HepG2 (cell line): ENCODE data around the gene SPAG7. TPM values are rescaled to one million over a fixed set of nuclear protein-coding genes. Genes with fewer than 3 reads are reported as not detected.

ENCODE experiments used
- ATAC-seq: fragments of 200-7000 bp; cut with Tn5 transposase; 3 replicates; pipeline ENCODE4 v1.9.1; 2020; ENCODE audit warnings: mild to moderate bottlenecking, moderate library complexity
- BruUV-seq: library from RNA; stranded (reverse); fragments of 400-500 nt; replicated peaks from 2 replicates; lab custom pipeline; 2021; lab: Mats Ljungman, UMichigan
- CTCF ChIA-PET: fragments of 300-600 bp; formaldehyde crosslinking; extraction: SDS; loops from one replicate; lab custom pipeline; 2021; ENCODE audit warnings: low total read pairs, inconsistent platforms, low intra/inter-chr PET ratio; lab: Yijun Ruan, JAX
- POLR2A ChIA-PET: fragments of 350-600 bp; sonication (Branson Sonifier 250); formaldehyde crosslinking; loops from one replicate; lab custom pipeline; 2020; ENCODE audit warnings: antibody characterized with exemption, inconsistent platforms; lab: Yijun Ruan, JAX
- DNase-seq: peaks from one replicate; pipeline ENCODE4 v3.0.0-alpha.2; 2015; ENCODE audit warnings: low spot score
- FAIRE-seq: peaks from 3 replicates; lab custom pipeline; 2011; peaks lifted over from hg19 to GRCh38; lab: Jason Lieb, UNC
- H2AFZ ChIP-seq: one replicate; pipeline ENCODE4 v1.6.1; 2011; ENCODE audit warnings: low read length, inconsistent platforms
- H3K27ac ChIP-seq: fragments of 300-600 bp; 3 replicates; pipeline ENCODE4 v1.8.0; 2011; ENCODE audit warnings: mixed run types, mild to moderate bottlenecking, mixed read lengths, low read length, inconsistent platforms; ENCODE audit not compliant: insufficient read depth; ENCODE audit errors: extremely low read length
- H3K27me3 ChIP-seq, 2 experiments: fragments of 200-600 bp in 1 of 2; 2 replicates in 1 of 2; 3 replicates in 1 of 2; pipeline versions ENCODE4 v1.6.0 to v1.8.0; 2011; ENCODE audit warnings: low read length in 2 of 2, mild to moderate bottlenecking in 2 of 2, moderate library complexity in 2 of 2, inconsistent platforms in 1 of 2; ENCODE audit not compliant: insufficient read depth in 2 of 2, control insufficient read depth in 1 of 2
- H3K36me3 ChIP-seq, 2 experiments: fragments of 200-600 bp in 1 of 2; replicated peaks in 1 of 2; 2 replicates in 1 of 2; 3 replicates in 1 of 2; pipeline versions ENCODE4 v1.5.1 to v1.8.0; 2011; ENCODE audit warnings: low read length in 2 of 2, inconsistent platforms in 1 of 2; ENCODE audit not compliant: insufficient read depth in 2 of 2, control insufficient read depth in 1 of 2
- H3K4me1 ChIP-seq: 2 replicates; pipeline ENCODE4 v1.5.1; 2012; ENCODE audit warnings: low read length, inconsistent platforms; ENCODE audit not compliant: insufficient read depth
- H3K4me2 ChIP-seq: 2 replicates; pipeline ENCODE4 v1.6.0; 2011; ENCODE audit warnings: low read depth, low read length, inconsistent platforms
- H3K4me3 ChIP-seq, 3 experiments: fragments of 200-600 bp in 1 of 3; sonication (generic), shearing (Covaris generic) in 1 of 3; replicated peaks in 1 of 3; 2 replicates each; pipeline ENCODE4 v1.5.1; 2011 to 2016; ENCODE audit warnings: low read length in 3 of 3, inconsistent platforms in 2 of 3, low read depth in 2 of 3, mild to moderate bottlenecking in 2 of 3, control low read depth in 1 of 3, mixed read lengths in 1 of 3; ENCODE audit not compliant: insufficient read depth in 1 of 3
- H3K79me2 ChIP-seq: one replicate; pipeline ENCODE4 v1.6.1; 2011; ENCODE audit warnings: low read length, inconsistent platforms; ENCODE audit not compliant: insufficient read depth
- H3K9ac ChIP-seq: 2 replicates; pipeline ENCODE4 v1.6.0; 2011; ENCODE audit warnings: mild to moderate bottlenecking, low read depth, low read length, inconsistent platforms; ENCODE audit not compliant: insufficient read depth
- H3K9me3 ChIP-seq: 2 replicates; pipeline ENCODE4 v1.5.1; 2012; ENCODE audit warnings: mild to moderate bottlenecking, low read length
- H4K20me1 ChIP-seq: 2 replicates; pipeline ENCODE4 v1.6.0; 2011; ENCODE audit warnings: inconsistent platforms, mild to moderate bottlenecking, low read length, moderate library complexity; ENCODE audit not compliant: insufficient read depth
- ATRX ChIP-seq: sonication (generic); formaldehyde crosslinking; IDR thresholded peaks from 2 replicates; pipeline ENCODE4 v1.4.0; 2020; ENCODE audit warnings: missing genetic modification reagents, borderline replicate concordance
- CENPBD1 ChIP-seq: sonication (generic); formaldehyde crosslinking; IDR thresholded peaks from 2 replicates; pipeline ENCODE4 v1.8.0; 2022; ENCODE audit warnings: missing genetic modification reagents, low read depth, mild to moderate bottlenecking, borderline replicate concordance
- DZIP1 ChIP-seq: sonication (generic); formaldehyde crosslinking; IDR thresholded peaks from 2 replicates; pipeline ENCODE4 v1.5.0; 2020; ENCODE audit warnings: mild to moderate bottlenecking, missing genetic modification reagents
- E2F1 ChIP-seq: sonication (generic); formaldehyde crosslinking; IDR thresholded peaks from 2 replicates; pipeline ENCODE4 v1.5.0; 2020; ENCODE audit warnings: missing genetic modification reagents
- KDM3A ChIP-seq: IDR thresholded peaks from 2 replicates; pipeline ENCODE4 v1.6.1; 2018; ENCODE audit warnings: low read depth, missing compliant biosample characterization
- POGK ChIP-seq: sonication (generic); formaldehyde crosslinking; conservative IDR thresholded peaks from 2 replicates; pipeline ENCODE4 v1.8.0; 2022; ENCODE audit warnings: mild to moderate bottlenecking, moderate library complexity, missing genetic modification reagents
- SMARCC2 ChIP-seq: fragments of 450-650 bp; IDR thresholded peaks from 2 replicates; pipeline ENCODE4 v1.6.1; 2017; ENCODE audit warnings: antibody characterized with exemption, mild to moderate bottlenecking
- SP5 ChIP-seq: IDR thresholded peaks from 2 replicates; pipeline ENCODE4 v1.6.1; 2016; ENCODE audit warnings: low read depth, borderline replicate concordance
- TBP ChIP-seq: sonication (generic); formaldehyde crosslinking; IDR thresholded peaks from 2 replicates; pipeline ENCODE4 v1.5.0; 2020; ENCODE audit warnings: missing genetic modification reagents
- ZNF891 ChIP-seq: sonication (generic); formaldehyde crosslinking; IDR thresholded peaks from 2 replicates; pipeline ENCODE4 v1.5.0; 2020; ENCODE audit warnings: mild to moderate bottlenecking, missing genetic modification reagents
- WGBS: methylation state at CpG from one replicate; pipeline ENCODE4 v1.1.6; 2017; ENCODE audit warnings: low lambda C conversion rate; 5-methylcytosine and 5-hydroxymethylcytosine counted together
- in situ Hi-C: cut with HindIII; loops from 2 replicates; pipeline ENCODE4 v1.10.0; 2017; ENCODE audit warnings: low pct_unique_long_range_greater_than_20kb; ENCODE audit not compliant: extremely low pct_ligation_motif_present
- intact Hi-C: fragments of 100-400 bp; cut with micrococcal nuclease; formaldehyde crosslinking; loops from one replicate; pipeline ENCODE4 v1.10.0; 2022; ENCODE audit not compliant: unreplicated experiment
- polyA plus RNA-seq, 8 experiments: library from polyadenylated mRNA; depleted of rRNA in 3 of 8; stranded (reverse) in 7 of 8; unstranded in 1 of 8; fragments of >200 nt; fragmentation: Illumina TruSeq in 4 of 8; extraction: Trizol in 4 of 8; gene quantifications; 2 replicates each; pipeline versions ENCODE4 v1.2.1 to v1.2.3, GENCODE V29; 2011 to 2016; ENCODE audit warnings: low read depth in 4 of 8, missing spikeins in 1 of 8, mixed read lengths in 1 of 8; ENCODE audit not compliant: insufficient read depth in 1 of 8
- total RNA-seq, 5 experiments: library from RNA; depleted of rRNA; stranded (reverse); fragments of >200 nt; fragmentation: Illumina TruSeq; extraction: Trizol; gene quantifications; 2 replicates each; pipeline ENCODE4 v1.2.3, GENCODE V29; 2016; ENCODE audit warnings: low read depth in 1 of 5
- TF ChIP-seq, protein P1 (sequence below): sonication (generic); formaldehyde crosslinking; IDR thresholded peaks from 2 replicates; pipeline ENCODE4 v1.5.0; 2020; ENCODE audit warnings: mild to moderate bottlenecking, missing genetic modification reagents, moderate library complexity
- TF ChIP-seq, protein P2 (sequence below): sonication (generic); formaldehyde crosslinking; IDR thresholded peaks from 2 replicates; pipeline ENCODE4 v1.9.0; 2022; ENCODE audit warnings: missing genetic modification reagents, mild to moderate bottlenecking, borderline replicate concordance

The SPAG7 gene
- total and polyA plus RNA-seq, 2 of the 13 experiments (the other 11 are each of a cell fraction or from before 2014, with no cell fraction given) = 51.0 to 59.0 TPM

- TF ChIP-seq E2F1 (CRISPR knock-in tag) (no peak), SMARCC2 (no peak), ZNF891 (CRISPR knock-in tag) (no peak), POGK (CRISPR knock-in tag) (no peak)
These were observed 9.5 kb downstream of the SPAG7 start (continued) for GRCh38 chr17:4958102-4958501.

DNA sequence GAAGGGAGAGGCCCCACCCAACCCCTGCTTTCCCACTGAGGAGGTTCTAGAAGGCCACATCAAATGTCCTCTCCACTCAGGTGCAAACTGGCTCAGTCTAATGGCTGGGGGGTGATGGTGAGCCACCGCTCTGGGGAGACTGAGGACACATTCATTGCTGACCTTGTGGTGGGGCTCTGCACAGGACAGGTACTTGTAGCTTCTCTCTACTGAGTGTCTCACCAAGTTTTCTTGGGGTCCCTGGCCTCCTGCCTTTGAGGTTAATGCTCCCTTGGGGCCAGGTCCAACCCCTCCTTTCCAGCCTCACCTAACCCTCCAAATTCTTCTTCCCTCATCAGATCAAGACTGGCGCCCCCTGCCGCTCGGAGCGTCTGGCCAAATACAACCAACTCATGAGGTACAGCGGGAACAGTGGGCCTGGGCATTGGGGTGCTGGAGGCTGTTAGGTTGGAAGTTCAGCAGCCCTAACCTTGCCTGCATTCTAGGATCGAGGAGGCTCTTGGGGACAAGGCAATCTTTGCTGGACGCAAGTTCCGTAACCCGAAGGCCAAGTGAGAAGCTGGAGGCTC, 11.0 kb downstream of the SPAG7 start:
- CTCF ChIA-PET = no interaction called here
- no peaks in the 10 kb centered on the region for H3K9me3 ChIP-seq
- POLR2A ChIA-PET = interaction anchor here (0.8 to 5.8 kb wide), 2 partner anchors 9 to 12 kb away, joined by 3 to 43 read pairs; partner anchors contain the start of genes PFN1 and SPAG7

More for the DNA sequence above, 11.0 kb downstream of the SPAG7 start:
- Histone ChIP-seq H3K4me1 (peaks cover 27% of the 10 kb centered on the region), H3K36me3 (peaks cover 3 to 27% of the 10 kb centered on the region in 2 experiments; a peak in 4 of 5 replicates), H3K9ac (no peak overlapping the region), H3K4me2 (no peak overlapping the region), H4K20me1 (no peaks in the 10 kb centered on the region), H3K27me3 (no peaks in the 10 kb centered on the region), H3K4me3 (no peak overlapping the region), H3K79me2 (peaks cover 6% of the 10 kb centered on the region)
- WGBS = 88% methylated on average over 5 of the region's 10 CpGs
- intact Hi-C loops = no loop called here
- no peak for DNase-seq
- BruUV-seq = no TSS peak
- TF ChIP-seq, protein P1, sequence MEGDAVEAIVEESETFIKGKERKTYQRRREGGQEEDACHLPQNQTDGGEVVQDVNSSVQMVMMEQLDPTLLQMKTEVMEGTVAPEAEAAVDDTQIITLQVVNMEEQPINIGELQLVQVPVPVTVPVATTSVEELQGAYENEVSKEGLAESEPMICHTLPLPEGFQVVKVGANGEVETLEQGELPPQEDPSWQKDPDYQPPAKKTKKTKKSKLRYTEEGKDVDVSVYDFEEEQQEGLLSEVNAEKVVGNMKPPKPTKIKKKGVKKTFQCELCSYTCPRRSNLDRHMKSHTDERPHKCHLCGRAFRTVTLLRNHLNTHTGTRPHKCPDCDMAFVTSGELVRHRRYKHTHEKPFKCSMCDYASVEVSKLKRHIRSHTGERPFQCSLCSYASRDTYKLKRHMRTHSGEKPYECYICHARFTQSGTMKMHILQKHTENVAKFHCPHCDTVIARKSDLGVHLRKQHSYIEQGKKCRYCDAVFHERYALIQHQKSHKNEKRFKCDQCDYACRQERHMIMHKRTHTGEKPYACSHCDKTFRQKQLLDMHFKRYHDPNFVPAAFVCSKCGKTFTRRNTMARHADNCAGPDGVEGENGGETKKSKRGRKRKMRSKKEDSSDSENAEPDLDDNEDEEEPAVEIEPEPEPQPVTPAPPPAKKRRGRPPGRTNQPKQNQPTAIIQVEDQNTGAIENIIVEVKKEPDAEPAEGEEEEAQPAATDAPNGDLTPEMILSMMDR (CRISPR knock-in tag) = peak; percentile 37
- TF ChIP-seq ATRX (CRISPR knock-in tag) = no peak
- TF ChIP-seq KDM3A (CRISPR knock-in tag) = no peak
- no peak for TF ChIP-seq SP5 (CRISPR knock-in tag)
- no peak for TF ChIP-seq CENPBD1 (CRISPR knock-in tag)
- TF ChIP-seq DZIP1 (CRISPR knock-in tag) = no peak
- TF ChIP-seq, protein P2, sequence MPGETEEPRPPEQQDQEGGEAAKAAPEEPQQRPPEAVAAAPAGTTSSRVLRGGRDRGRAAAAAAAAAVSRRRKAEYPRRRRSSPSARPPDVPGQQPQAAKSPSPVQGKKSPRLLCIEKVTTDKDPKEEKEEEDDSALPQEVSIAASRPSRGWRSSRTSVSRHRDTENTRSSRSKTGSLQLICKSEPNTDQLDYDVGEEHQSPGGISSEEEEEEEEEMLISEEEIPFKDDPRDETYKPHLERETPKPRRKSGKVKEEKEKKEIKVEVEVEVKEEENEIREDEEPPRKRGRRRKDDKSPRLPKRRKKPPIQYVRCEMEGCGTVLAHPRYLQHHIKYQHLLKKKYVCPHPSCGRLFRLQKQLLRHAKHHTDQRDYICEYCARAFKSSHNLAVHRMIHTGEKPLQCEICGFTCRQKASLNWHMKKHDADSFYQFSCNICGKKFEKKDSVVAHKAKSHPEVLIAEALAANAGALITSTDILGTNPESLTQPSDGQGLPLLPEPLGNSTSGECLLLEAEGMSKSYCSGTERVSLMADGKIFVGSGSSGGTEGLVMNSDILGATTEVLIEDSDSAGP (CRISPR knock-in tag) = no peak
- TF ChIP-seq TBP (CRISPR knock-in tag) = no peak
- TF ChIP-seq, all 625 proteins: peak for 1
- in situ Hi-C loops = no loop called here
- H3K27ac ChIP-seq = no peak overlapping the region
- no peak overlapping the region for H2AFZ ChIP-seq
- ATAC-seq (peak; percentile 16; the same call in 2 of the 3 replicates), FAIRE-seq (no peak)
